Measurements from ENCODE around the gene NFATC1. TPM values are rescaled to one million over a fixed set of nuclear protein-coding genes. Genes with fewer than 3 reads are reported as not detected.

The NFATC1 gene
- total and polyA plus RNA-seq, 5 experiments from 2014 or later: 12.7 to 51.0 (median 34.9) TPM

DNA sequence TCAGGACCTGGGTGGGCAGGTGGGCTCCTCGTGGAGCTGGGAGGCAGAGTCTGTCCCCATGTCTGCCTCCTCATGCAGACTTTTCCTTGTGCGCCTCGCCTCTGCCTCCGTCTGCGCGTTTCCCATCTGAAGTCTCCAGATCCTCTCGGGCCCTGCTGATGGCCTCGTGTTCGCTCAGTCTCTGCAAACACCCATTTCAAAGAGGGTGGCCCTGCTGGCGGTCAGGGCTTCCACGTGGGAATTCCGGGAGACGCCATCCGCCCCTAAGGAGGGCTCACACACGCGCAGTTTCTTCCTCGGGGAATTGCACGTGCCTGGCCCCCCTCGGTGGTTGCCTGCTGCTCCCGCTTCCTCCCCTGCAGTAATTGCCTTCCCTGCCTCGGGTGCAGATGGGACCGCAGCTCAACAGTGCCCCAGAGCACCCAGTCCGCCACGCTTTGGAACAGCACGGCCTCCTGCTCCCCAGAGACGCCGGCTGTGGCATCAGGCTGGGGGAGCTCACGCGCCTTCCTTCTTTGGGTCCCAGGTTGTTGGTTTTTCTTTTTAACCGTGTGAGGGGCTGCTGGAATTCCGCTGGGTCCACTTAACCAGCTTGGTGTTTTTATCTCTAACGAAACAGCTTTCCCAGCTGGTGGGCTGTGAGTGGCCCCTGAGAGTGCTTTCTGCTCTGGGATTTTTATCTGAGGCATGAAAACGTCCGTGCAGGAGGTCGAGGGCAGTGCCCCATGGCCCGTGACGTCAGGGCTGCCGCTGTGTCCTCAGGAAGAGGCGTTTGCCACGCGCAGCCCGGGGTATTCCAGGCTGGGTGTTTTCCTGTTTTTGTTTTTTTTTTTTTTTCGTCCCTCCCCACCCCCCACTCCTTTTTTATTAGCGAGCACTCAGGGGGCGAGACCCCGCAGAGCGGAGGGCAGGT is 16.1 kb downstream of the NFATC1 start:
- H3K4me1 Mint-ChIP-seq: peaks cover 8 to 52% (median 28%) of the 10 kb centered on the region in 4 donors
- no peak overlapping the region for H3K4me3 Mint-ChIP-seq
- peaks cover 0 to 46% (median 10%) of the 10 kb centered on the region in 3 donors for H3K36me3 Mint-ChIP-seq
- H3K27me3 Mint-ChIP-seq: no peaks in the 10 kb centered on the region
- POLR2A ChIA-PET: interaction anchor here (0.6 kb wide), 1 partner anchor 86 kb away, joined by 3 read pairs; no protein-coding TSS in a partner anchor
- H3K9me3 Mint-ChIP-seq: no peaks in the 10 kb centered on the region
- H3K27ac Mint-ChIP-seq: no peak overlapping the region
- DNase-seq (no peak), ATAC-seq (no peak)

DNA sequence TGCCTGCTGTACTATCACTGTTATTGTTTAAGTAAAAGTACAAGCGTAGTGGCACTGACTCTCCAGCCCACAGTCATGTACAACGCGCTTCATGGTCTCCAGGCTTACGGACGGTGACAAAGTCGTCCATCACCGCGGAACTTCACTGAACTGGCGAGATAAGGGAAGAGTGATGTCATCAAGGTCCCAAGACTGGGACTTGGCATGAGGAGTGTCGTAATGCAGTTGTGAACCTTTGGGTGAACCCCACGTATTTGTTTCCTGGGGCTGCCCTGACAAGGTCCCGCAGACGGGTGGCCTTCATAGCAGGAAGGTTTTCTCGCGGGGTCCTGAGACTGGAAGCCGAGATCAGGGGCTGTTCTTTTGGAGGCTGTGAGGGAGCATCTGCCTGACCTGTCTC is 17.3 kb downstream of the NFATC1 start:
- H3K36me3 Mint-ChIP-seq: peaks cover 0 to 44% (median 10%) of the 10 kb centered on the region in 3 donors
- no peaks in the 10 kb centered on the region for H3K27me3 Mint-ChIP-seq
- H3K4me3 Mint-ChIP-seq: no peak overlapping the region
- H3K4me1 Mint-ChIP-seq: peaks cover 9 to 45% (median 23%) of the 10 kb centered on the region in 4 donors
- POLR2A ChIA-PET: no interaction called here
- ATAC-seq (no peak), DNase-seq (no peak)
- peak overlapping the region in 3 of 10 donors; percentile 13 to 65 (median 31) for H3K27ac Mint-ChIP-seq
- H3K9me3 Mint-ChIP-seq: no peaks in the 10 kb centered on the region

DNA sequence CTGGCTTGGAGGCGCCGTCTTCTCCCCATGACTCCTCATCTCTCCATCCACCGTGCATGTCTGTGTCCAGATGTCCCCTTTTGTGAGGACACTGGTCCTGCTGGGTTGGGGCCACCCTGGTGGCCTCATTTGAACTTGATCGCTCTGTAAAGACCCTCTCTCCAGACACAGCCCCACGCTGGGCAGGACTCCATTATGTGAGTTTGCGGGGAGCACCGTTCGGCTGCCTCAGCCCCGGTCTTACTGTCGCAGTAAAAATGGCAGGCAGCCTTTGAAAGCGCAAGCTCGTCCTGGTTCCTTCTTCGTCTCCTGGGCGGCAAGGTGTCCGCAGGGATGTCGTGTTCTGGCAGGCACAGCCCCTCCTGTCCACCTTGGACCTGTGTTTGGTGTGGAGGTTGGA is 17.7 kb downstream of the NFATC1 start:
- POLR2A ChIA-PET: no interaction called here
- H3K4me1 Mint-ChIP-seq: peaks cover 9 to 48% (median 22%) of the 10 kb centered on the region in 4 donors
- ATAC-seq (no peak), DNase-seq (no peak)
- H3K36me3 Mint-ChIP-seq: peaks cover 0 to 44% (median 10%) of the 10 kb centered on the region in 3 donors
- H3K27ac Mint-ChIP-seq: peak overlapping the region in 2 of 10 donors; percentile 21 to 31
- no peaks in the 10 kb centered on the region for H3K27me3 Mint-ChIP-seq
- no peak overlapping the region for H3K4me3 Mint-ChIP-seq
- H3K9me3 Mint-ChIP-seq: no peaks in the 10 kb centered on the region

DNA sequence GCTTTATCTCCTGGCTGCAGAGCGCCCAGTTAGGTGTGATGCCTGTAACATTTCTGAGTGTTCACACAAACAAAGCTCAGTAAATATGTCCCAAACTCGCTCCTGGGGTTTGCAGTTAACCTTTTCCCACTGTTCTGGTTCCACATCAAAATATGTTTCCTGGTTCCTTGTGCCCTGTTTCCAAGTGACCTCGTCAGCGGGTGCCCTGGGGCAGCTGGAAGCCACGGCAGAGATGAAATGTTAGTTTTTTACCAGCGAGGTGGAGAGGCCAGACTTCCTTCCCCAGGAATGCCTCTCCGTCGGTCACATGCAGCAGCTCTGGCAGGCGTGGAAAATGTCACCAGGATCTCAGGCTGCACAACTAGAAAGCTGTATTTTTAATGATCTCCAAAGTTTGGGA is 18.2 kb downstream of the NFATC1 start:
- ATAC-seq: no peak
- no peak overlapping the region for H3K4me3 Mint-ChIP-seq
- POLR2A ChIA-PET: no interaction called here
- peaks cover 11 to 52% (median 24%) of the 10 kb centered on the region in 4 donors for H3K4me1 Mint-ChIP-seq
- no peaks in the 10 kb centered on the region for H3K9me3 Mint-ChIP-seq
- no peaks in the 10 kb centered on the region for H3K27me3 Mint-ChIP-seq
- DNase-seq: no peak
- no peak overlapping the region for H3K27ac Mint-ChIP-seq
- H3K36me3 Mint-ChIP-seq: peaks cover 0 to 44% (median 10%) of the 10 kb centered on the region in 3 donors

DNA sequence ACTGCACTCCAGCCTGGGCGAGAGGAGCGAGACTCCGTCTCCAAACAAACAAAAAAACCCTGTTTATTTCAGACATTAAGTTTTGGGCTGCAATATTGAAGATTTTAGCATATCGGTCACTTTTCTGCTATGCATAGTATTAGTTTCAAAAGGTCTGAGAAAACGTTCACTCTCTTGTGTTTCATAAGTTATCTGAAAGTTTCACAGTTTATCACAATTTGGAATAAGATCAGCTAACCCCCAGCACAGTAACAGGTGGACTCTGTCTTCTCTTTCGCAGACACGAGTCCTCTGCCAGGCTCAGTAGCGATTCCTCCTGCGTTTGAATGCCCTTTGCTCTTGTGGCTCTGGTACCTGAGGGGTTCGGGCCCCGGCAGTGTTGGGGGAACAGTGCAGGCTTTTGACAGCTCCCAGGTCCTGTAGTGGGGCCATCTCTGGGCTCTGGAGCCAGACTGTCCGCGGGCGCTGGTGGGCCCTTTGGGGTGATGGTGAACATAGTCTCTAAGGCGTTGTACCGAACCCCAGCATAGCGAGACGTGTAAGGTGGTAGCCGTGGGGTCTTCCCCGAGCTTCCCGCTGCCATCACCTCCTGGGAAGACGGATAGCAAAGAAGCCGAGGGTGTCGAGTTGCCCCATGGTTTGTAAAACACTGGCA is 20.4 kb downstream of the NFATC1 start:
- POLR2A ChIA-PET: no interaction called here
- H3K9me3 Mint-ChIP-seq: no peaks in the 10 kb centered on the region
- H3K27ac Mint-ChIP-seq: peak overlapping the region in 3 of 10 donors; percentile 62 to 87 (median 69)
- no peak overlapping the region for H3K4me3 Mint-ChIP-seq
- peaks cover 18 to 61% (median 31%) of the 10 kb centered on the region in 4 donors for H3K4me1 Mint-ChIP-seq
- no peak for ATAC-seq
- peaks cover 0 to 50% (median 10%) of the 10 kb centered on the region in 3 donors for H3K36me3 Mint-ChIP-seq
- no peak for DNase-seq
- no peaks in the 10 kb centered on the region for H3K27me3 Mint-ChIP-seq

DNA sequence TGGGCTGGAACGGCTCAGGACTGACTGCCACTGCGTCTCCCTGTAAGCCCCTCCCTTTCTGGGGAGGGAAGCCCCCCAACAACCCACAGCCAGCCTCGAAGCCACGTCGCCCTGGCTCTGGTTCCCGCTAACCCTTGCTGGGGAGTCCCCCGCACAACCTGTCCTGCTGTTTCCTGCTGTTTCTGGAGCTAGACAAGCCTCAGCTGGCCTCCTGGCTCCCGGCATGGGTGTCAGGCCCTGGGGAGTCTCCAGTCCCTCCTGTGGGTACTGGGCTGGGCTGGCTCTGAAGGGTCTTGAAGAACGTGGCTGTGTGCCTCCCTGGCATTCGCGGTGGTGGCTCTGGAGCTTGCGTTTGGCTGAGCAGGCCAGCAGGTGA is 20.9 kb downstream of the NFATC1 start:
- peaks cover 18 to 64% (median 31%) of the 10 kb centered on the region in 4 donors for H3K4me1 Mint-ChIP-seq
- POLR2A ChIA-PET: no interaction called here
- no peak overlapping the region for H3K4me3 Mint-ChIP-seq

DNA sequence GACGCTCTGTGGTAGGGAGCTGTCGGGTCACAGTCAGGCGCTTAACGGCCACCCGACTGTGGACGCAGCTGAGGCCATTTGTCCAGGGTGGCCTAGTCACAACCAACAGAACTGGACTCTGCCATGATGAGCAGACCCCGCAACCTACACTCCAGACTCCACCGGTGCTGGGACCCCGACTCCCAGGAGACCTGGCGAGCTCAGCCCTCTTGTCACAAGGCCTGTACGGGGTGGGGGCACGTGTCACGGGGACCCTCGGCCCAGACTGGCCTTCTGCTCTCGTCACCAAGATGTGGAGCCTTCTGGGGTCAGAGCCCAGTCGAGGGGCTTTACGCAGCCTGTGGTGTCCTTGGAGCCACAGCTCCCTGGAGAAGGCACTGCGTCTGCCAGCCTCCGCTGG is 22.5 kb downstream of the NFATC1 start:
- H3K36me3 Mint-ChIP-seq: peaks cover 0 to 44% (median 5%) of the 10 kb centered on the region in 3 donors
- H3K27ac Mint-ChIP-seq: peak overlapping the region in 3 of 10 donors; percentile 29 to 82 (median 76)
- H3K4me3 Mint-ChIP-seq: no peak overlapping the region
- POLR2A ChIA-PET: no interaction called here
- H3K4me1 Mint-ChIP-seq: peaks cover 15 to 59% (median 29%) of the 10 kb centered on the region in 4 donors
- no peak for ATAC-seq
- DNase-seq: no peak
- no peaks in the 10 kb centered on the region for H3K9me3 Mint-ChIP-seq
- H3K27me3 Mint-ChIP-seq: no peaks in the 10 kb centered on the region

More for the DNA sequence above, 20.9 kb downstream of the NFATC1 start:
- no peaks in the 10 kb centered on the region for H3K9me3 Mint-ChIP-seq
- H3K36me3 Mint-ChIP-seq: peaks cover 0 to 49% (median 10%) of the 10 kb centered on the region in 3 donors
- H3K27ac Mint-ChIP-seq: peak overlapping the region in 3 of 10 donors; percentile 44 to 88 (median 87)
- no peaks in the 10 kb centered on the region for H3K27me3 Mint-ChIP-seq
- DNase-seq (no peak), ATAC-seq (peak in 1 of 2 donors; percentile 25)

DNA sequence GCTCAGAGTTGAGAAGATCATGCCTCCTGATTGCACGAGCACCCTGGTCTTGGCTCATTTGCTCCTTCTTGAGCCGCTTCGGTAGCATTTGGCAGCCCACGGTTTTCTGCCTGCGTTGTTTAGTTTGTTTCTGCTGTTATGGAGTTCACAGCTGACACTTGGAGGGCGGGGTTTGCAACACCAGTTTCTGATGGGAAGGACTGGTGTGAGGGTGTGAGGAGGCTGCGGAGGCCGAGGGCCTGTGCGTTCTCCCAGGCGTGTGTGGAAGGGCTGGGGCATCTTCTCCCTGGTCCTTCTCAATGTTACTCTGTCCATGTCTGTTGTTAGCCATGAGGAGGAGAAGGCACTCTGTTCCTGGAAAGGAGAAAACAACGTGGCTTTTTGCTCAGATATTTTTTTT is 22.9 kb downstream of the NFATC1 start:
- Mint-ChIP-seq H3K27ac (peak overlapping the region in 1 of 10 donors; percentile 82), H3K27me3 (no peaks in the 10 kb centered on the region), H3K9me3 (no peaks in the 10 kb centered on the region), H3K4me1 (peaks cover 14 to 55% (median 27%) of the 10 kb centered on the region in 4 donors), H3K4me3 (no peak overlapping the region), H3K36me3 (peaks cover 0 to 40% (median 4%) of the 10 kb centered on the region in 3 donors)
- POLR2A ChIA-PET: no interaction called here
- ATAC-seq (no peak), DNase-seq (no peak)

DNA sequence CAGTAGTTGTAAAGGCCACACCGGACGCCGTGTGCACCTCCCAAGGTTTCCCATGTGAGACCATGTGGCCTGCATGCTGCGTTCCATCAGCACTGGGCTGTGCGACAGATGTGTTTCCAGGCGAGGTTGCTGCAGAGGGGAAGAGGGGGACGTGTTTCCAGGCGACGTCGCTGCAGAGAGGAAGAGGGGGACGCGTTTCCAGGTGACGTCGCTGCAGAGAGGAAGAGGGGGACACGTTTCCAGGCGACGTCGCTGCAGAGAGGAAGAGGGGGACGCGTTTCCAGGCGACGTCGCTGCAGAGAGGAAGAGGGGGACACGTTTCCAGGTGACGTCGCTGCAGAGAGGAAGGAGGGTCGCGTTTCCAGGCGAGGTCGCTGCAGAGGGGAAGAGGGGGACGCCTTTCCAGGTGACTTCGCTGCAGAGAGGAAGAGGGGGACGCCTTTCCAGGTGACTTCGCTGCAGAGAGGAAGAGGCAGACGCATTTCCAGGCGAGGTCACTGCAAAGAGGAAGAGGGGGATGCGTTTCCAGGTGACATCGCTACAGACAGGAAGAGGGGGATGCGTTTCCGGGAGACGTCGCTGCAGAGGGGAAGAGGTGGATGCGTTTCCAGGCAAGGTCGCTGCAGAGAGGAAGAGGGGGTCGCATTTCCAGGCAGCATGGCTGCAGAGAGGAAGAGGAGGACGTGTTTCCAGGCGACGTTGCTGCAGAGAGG is 24.5 kb downstream of the NFATC1 start:
- POLR2A ChIA-PET: no interaction called here
- Mint-ChIP-seq H3K4me1 (peaks cover 18 to 52% (median 32%) of the 10 kb centered on the region in 4 donors), H3K36me3 (peaks cover 2 to 37% (median 7%) of the 10 kb centered on the region in 3 donors)

DNA sequence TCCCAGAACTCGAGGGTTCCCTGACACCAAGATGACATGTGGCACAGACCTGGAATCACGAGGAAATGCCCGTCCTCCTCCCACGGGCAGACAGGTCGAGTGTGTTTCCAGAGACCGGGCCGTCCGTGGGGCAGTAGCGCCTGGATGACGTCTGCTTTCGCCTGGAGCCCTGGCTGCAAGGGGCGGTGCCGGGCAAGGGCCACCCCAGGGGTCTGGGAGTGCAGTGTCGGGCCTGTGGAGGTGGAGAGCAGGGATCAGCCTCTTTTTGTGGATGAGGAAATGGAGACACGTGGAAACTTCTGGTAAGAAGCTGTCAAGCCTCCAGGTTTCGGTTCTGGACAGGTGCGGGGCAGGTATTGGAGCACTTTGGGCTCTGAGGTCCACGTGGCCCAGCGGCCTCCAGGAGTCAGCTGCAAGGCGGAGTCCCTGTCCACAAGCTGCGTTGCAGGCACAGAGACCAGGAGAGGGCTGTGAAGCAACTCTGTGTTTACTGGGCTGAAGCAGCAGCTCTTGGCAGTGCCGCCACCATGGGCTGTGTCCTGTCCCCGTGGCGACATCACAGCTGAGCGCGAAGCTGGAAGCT is 25.6 kb downstream of the NFATC1 start:
- no peaks in the 10 kb centered on the region for H3K27me3 Mint-ChIP-seq
- H3K27ac Mint-ChIP-seq: peak overlapping the region in 1 of 10 donors; percentile 34
- POLR2A ChIA-PET: interaction anchor here (1.5 kb wide), 1 partner anchor 20 kb away, joined by 3 read pairs; no protein-coding TSS in a partner anchor
- no peaks in the 10 kb centered on the region for H3K9me3 Mint-ChIP-seq
- H3K36me3 Mint-ChIP-seq: peaks cover 2 to 42% (median 8%) of the 10 kb centered on the region in 3 donors
- no peak for ATAC-seq
- peak overlapping the region in 1 of 10 donors; percentile 10 for H3K4me3 Mint-ChIP-seq
- peaks cover 20 to 48% (median 34%) of the 10 kb centered on the region in 4 donors for H3K4me1 Mint-ChIP-seq
- DNase-seq: no peak

More for the DNA sequence above, 24.5 kb downstream of the NFATC1 start:
- H3K4me3 Mint-ChIP-seq: peak overlapping the region in 1 of 10 donors; percentile 58
- no peaks in the 10 kb centered on the region for H3K27me3 Mint-ChIP-seq
- H3K27ac Mint-ChIP-seq: peak overlapping the region in 4 of 10 donors; percentile 15 to 60 (median 52)
- no peak for DNase-seq
- ATAC-seq: no peak
- H3K9me3 Mint-ChIP-seq: no peaks in the 10 kb centered on the region

DNA sequence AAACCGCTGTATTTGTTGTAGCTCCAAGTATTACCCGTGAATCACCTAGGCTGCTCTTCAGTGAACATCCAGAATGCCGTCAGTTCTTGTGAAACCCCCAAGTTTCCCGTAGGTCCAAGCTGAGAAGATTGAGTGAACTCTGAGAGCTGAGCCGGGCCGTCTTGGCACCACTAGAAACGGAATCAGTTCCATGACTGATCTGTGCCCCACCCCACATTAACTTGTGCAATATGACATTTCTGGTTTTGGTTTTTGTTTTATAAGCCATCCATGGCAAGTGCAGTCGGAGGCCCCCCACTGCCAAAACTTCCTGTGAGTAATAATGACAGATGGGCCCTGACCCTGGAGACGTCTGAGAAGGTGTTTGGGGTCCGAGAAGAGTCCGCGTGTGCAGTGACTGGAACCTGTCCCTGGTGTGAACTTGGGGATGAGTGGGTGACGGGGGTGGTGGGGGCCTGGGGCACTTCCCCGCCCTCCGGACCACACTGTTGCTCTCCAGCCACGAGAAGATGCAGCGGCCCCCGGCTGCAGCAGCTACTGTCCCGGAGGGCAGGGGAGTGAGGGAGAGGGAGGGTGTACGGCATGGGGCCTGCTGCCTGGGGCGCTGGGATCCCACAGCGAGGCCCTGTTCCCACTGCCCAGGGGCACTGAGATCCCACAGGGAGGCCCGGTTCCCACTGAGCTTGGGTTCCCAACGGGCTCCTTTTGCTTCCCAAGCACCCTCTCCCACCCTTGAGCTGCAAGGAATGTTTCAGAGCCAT is 26.5 kb downstream of the NFATC1 start:
- ATAC-seq (no peak), DNase-seq (no peak)
- H3K36me3 Mint-ChIP-seq: peaks cover 2 to 39% (median 8%) of the 10 kb centered on the region in 3 donors
- peak overlapping the region in 1 of 10 donors; percentile 10 for H3K4me3 Mint-ChIP-seq
- H3K27me3 Mint-ChIP-seq: no peaks in the 10 kb centered on the region
- POLR2A ChIA-PET: interaction anchor here (1.5 kb wide), 1 partner anchor 21 kb away, joined by 3 read pairs; no protein-coding TSS in a partner anchor
- no peaks in the 10 kb centered on the region for H3K9me3 Mint-ChIP-seq
- H3K4me1 Mint-ChIP-seq: peaks cover 17 to 46% (median 29%) of the 10 kb centered on the region in 4 donors
- H3K27ac Mint-ChIP-seq: peak overlapping the region in 4 of 10 donors; percentile 9 to 51 (median 46)
